Activated B cell treated with CpG ODN at 0.5 μM for 24 hours (primary cell): ENCODE results near the gene ZNF275. TPM values are rescaled to one million over a fixed set of nuclear protein-coding genes. Genes with fewer than 3 reads are reported as not detected.
A peak's percentile ranks its signal among the peaks of the same experiment; 100 is the strongest.

Experiments used
- ATAC-seq: fragments of 200-7000 bp; cut with Tn5 transposase; one replicate; pipeline ENCODE4 v1.10.0; 2021; ENCODE audit warnings: low read depth, mild to moderate bottlenecking, moderate library complexity
- CTCF ChIA-PET: fragments of 350-600 bp; sonication (Branson Sonifier 250); formaldehyde crosslinking; loops from one replicate; lab custom pipeline; 2021; ENCODE audit warnings: antibody characterized with exemption; lab: Charles Lee
- POLR2A ChIA-PET: fragments of 350-600 bp; sonication (Branson Sonifier 250); formaldehyde crosslinking; loops from one replicate; lab custom pipeline; 2021; ENCODE audit warnings: antibody characterized with exemption; lab: Charles Lee
- DNase-seq: peaks from one replicate; pipeline ENCODE4 v3.0.0; 2022
- H3K27ac Mint-ChIP-seq: one replicate; pipeline ENCODE4 v1.8.0; 2020; ENCODE audit warnings: mixed read lengths
- H3K27me3 Mint-ChIP-seq: one replicate; pipeline ENCODE4 v1.8.0; 2021; ENCODE audit warnings: mixed read lengths
- H3K36me3 Mint-ChIP-seq: one replicate; pipeline ENCODE4 v1.8.0; 2021; ENCODE audit warnings: low read depth, mixed read lengths
- H3K4me1 Mint-ChIP-seq: one replicate; pipeline ENCODE4 v1.8.0; 2021; ENCODE audit warnings: mixed read lengths
- H3K4me3 Mint-ChIP-seq: one replicate; pipeline ENCODE4 v1.8.0; 2020; ENCODE audit warnings: mild to moderate bottlenecking, mixed read lengths
- H3K9me3 Mint-ChIP-seq: one replicate; pipeline ENCODE4 v1.8.0; 2020; ENCODE audit warnings: mixed read lengths
- CTCF ChIP-seq: fragments of 200-600 bp; IDR thresholded peaks from one replicate; pipeline ENCODE4 v1.8.0; 2022; ENCODE audit warnings: antibody characterized with exemption, mild to moderate bottlenecking
- intact Hi-C: fragments of 100-400 bp; cut with micrococcal nuclease; formaldehyde crosslinking; loops from one replicate; pipeline ENCODE4 v1.15.1; 2024
- total RNA-seq: library from RNA; stranded (reverse); gene quantifications from 2 replicates; pipeline ENCODE4 v1.2.3, GENCODE V29; 2022

The ZNF275 gene
- total RNA-seq, 1 donor from 2014 or later = 22.4 TPM

- Mint-ChIP-seq H3K27me3 (no peaks in the 10 kb centered on the region), H3K27ac (peak overlapping the region; percentile 77), H3K4me3 (peak overlapping the region; percentile 85), H3K36me3 (peaks cover 29% of the 10 kb centered on the region), H3K4me1 (peaks cover 55% of the 10 kb centered on the region), H3K9me3 (no peaks in the 10 kb centered on the region)
- peak; percentile 8 for ATAC-seq
- CTCF ChIA-PET = no interaction called here
- DNase-seq = no peak
- TF ChIP-seq CTCF = no peak
- POLR2A ChIA-PET = no interaction called here
- intact Hi-C loops = loop anchor here (5.0 kb wide), 1 partner anchor 76 kb away; the partner anchor contains the start of gene ZFP92
These were observed 2.4 kb downstream of the ZNF275 start for GRCh38 chrX:153336121-153336894.

DNA sequence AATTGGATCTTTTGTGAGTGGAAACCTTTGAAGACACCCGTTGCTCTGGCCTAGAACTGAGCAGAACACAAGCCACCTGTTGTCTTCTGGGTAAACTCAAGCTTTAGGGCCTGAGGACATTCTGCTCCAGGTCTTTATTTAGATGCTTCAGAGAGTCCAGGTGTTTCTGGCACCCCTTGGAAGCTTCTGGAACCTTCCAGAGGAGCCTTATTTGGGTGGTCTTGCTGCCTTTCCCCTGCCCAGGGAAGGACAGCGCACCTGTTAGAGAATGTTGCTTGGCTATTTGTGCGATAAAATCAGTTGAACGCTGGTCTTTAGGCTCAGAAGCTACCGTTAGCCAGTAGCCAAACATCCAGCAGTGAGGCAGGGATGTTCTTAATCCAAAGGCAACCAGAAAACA lies 3.0 kb downstream of the ZNF275 start:
- Mint-ChIP-seq H3K4me3 (no peak overlapping the region), H3K27me3 (no peaks in the 10 kb centered on the region), H3K4me1 (peaks cover 57% of the 10 kb centered on the region), H3K9me3 (peaks cover 4% of the 10 kb centered on the region), H3K27ac (peak overlapping the region; percentile 50), H3K36me3 (peaks cover 36% of the 10 kb centered on the region)
- no peak for TF ChIP-seq CTCF
- intact Hi-C loops = loop anchor here (5.0 kb wide), 1 partner anchor 75 kb away; the partner anchor contains the start of gene ZFP92
- DNase-seq (no peak), ATAC-seq (no peak)
- POLR2A ChIA-PET = no interaction called here
- CTCF ChIA-PET = no interaction called here

DNA sequence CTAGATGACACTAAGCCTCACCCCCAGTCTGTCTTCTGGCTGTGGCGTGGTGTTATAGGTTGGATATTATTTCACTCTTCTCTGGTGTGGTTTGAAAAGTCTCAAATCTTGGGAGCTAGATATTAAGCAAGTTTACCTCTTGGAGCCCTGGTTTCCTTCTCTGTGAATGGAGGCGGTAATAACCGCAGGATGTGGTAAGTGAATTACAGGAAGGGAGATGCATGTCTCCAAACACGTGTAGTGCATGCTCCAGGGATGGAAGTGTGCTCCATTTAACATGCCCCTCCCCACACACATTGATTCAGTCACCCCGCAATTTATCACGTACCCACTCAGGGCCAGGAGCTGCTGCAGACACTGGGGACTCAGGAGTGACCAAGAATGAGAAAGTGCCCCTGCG lies 4.9 kb downstream of the ZNF275 start:
- Mint-ChIP-seq H3K9me3 (peaks cover 5% of the 10 kb centered on the region), H3K4me3 (no peak overlapping the region), H3K27me3 (no peaks in the 10 kb centered on the region), H3K4me1 (peaks cover 59% of the 10 kb centered on the region), H3K36me3 (peaks cover 51% of the 10 kb centered on the region), H3K27ac (no peak overlapping the region)
- ChIA-PET CTCF (no interaction called here), POLR2A (no interaction called here)
- TF ChIP-seq CTCF = no peak
- no peak for DNase-seq
- ATAC-seq = no peak
- intact Hi-C loops = loop anchor here (5.0 kb wide), 1 partner anchor 73 kb away; the partner anchor contains the start of gene ZFP92

DNA sequence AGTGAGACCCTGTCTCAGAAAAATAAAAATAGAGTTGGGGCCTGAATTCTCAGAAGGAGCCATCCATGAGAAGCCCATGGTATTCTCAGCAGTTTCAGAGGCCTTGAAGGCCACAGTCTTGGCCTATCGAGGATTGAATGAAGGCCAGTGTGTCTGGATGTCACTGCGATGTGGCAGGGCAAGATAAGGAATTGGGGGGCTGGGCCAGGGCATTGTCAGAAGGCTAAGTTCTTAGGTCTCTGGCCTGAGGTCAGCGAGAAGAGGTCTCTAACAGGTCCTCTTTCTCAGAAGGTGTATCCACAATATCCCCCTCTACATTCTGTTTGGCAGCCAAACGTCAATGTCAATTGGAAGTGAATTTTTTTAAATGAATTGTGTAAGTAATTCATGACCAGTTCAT lies 5.7 kb downstream of the ZNF275 start:
- CTCF ChIA-PET = no interaction called here
- TF ChIP-seq CTCF = no peak
- H3K36me3 Mint-ChIP-seq = peaks cover 58% of the 10 kb centered on the region
- DNase-seq (no peak), ATAC-seq (no peak)
- H3K4me3 Mint-ChIP-seq = no peak overlapping the region
- H3K4me1 Mint-ChIP-seq = peaks cover 59% of the 10 kb centered on the region
- H3K27ac Mint-ChIP-seq = no peak overlapping the region
- H3K9me3 Mint-ChIP-seq = peaks cover 5% of the 10 kb centered on the region
- intact Hi-C loops = loop anchor here (5.0 kb wide), 1 partner anchor 73 kb away; the partner anchor contains the start of gene ZFP92
- POLR2A ChIA-PET = no interaction called here
- H3K27me3 Mint-ChIP-seq = no peaks in the 10 kb centered on the region

GRCh38 chrX:153340111-153340510 lies 6.2 kb downstream of the ZNF275 start:
- H3K36me3 Mint-ChIP-seq = peaks cover 62% of the 10 kb centered on the region
- DNase-seq = no peak
- H3K27ac Mint-ChIP-seq = no peak overlapping the region
- POLR2A ChIA-PET = no interaction called here
- intact Hi-C loops = no loop called here
- CTCF ChIA-PET = no interaction called here
- H3K9me3 Mint-ChIP-seq = peaks cover 5% of the 10 kb centered on the region
- TF ChIP-seq CTCF = no peak
- H3K4me1 Mint-ChIP-seq = peaks cover 56% of the 10 kb centered on the region
- no peaks in the 10 kb centered on the region for H3K27me3 Mint-ChIP-seq
- no peak for ATAC-seq
- no peak overlapping the region for H3K4me3 Mint-ChIP-seq
